GM04504 (cell line): Measurements from ENCODE around the gene NUCB1.
"Not testable (repeated sequence)": the region's sequence is repeated elsewhere in the genome, so short reads cannot be mapped to it uniquely, and the experiment has no call there.

Experiments
- DNase-seq: peaks from one replicate; pipeline ENCODE4 v3.0.0-alpha.2; 2012; ENCODE audit warnings: low read depth

The NUCB1 gene

DNA sequence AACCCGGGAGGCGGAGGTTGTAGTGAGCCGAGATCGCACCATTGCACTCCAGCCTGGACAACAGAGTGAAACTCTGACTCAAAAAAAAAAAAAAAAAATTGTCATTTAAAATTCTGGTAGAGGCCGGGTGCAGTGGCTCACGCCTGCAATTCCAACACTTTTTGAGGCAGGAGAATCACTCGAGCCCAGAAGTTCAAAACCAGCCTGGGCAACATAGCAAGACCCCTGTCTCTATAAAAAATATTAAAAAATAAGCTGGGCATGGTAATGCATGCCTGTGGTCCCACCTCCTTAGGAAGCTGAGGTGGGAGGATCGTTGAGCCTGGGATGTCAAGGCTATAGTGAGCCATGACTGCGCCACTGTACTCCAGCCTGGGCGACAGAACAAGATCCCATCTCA lies 6.2 kb downstream of the NUCB1 start:
- no peak for DNase-seq

GRCh38 chr19:48907671-48908070 lies 7.6 kb downstream of the NUCB1 start:
- no peak for DNase-seq

DNA sequence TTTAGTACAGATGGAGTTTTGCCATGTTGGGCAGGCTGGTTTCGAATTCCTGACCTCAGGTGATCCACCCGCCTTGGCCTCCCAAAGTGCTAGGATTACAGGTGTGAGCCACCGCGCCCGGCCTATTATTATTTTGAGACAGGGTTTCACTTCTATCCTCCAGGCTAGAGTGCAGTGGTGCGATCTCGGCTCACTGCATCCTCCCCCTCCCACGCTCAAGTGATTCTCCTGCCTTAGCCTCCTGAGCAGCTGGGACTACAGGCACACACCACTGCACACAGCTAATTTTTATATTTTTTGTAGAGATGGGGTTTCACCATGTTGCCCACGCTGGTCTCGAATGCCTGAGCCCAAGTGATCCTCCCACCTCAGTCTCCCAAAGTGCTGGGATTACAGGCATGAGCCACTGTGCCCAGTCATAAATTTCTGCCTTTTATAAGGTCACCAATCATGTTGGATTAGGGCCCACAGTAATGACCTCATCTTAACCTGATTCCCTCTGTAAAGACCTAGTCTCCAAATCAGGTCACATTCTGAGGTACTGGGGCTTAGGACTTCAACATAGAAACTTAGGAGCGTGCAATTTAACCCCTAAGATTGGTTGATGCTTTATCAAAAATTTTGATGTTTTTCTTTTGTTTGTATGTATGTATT lies 9.4 kb downstream of the NUCB1 start:
- DNase-seq: not testable (repeated sequence)

DNA sequence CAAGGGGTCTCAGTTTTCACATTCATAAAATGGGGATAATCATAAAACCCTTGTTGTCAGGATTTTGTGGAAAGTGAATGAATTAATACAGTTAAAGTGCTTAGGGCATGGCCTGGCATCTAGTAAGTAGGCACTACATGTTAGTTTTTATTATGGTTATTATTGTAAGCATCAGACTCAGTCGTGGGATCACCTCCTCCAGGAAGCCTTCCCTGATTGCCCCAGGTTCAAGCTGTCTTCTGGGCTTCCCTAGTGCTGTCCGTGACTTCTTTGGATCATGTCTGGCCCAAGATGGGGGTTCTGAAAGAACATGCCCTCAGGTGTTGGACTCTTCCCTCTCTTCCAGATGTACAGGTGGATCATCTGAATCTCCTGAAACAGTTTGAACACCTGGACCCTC lies 10.7 kb downstream of the NUCB1 start:
- DNase-seq: no peak

GRCh38 chr19:48913114-48913889 lies 13.2 kb downstream of the NUCB1 start:
- DNase-seq: no peak

DNA sequence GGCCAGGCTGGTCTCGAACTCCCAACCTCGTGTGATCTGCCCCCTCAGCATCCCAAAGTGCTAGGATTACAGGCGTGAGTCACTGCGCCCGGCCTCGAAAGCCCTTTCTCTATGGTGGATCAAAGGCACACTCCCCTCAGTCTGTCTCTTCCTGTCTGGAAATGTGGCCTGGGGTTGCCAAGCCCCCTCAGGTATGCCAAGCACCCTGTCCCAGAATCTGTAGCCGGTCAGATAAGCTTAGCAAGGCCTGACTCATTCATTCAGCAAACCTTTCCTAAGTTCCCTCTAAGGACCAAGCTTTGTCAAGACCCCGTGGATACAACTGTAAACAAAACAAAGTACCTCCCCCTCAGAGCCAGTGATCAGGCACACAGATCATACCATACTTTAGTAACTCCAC lies 14.1 kb downstream of the NUCB1 start:
- DNase-seq: no peak

GRCh38 chr19:48915757-48916156 lies 15.6 kb downstream of the NUCB1 start:
- DNase-seq: no peak

GRCh38 chr19:48918071-48918470 lies 18.0 kb downstream of the NUCB1 start:
- DNase-seq: no peak

DNA sequence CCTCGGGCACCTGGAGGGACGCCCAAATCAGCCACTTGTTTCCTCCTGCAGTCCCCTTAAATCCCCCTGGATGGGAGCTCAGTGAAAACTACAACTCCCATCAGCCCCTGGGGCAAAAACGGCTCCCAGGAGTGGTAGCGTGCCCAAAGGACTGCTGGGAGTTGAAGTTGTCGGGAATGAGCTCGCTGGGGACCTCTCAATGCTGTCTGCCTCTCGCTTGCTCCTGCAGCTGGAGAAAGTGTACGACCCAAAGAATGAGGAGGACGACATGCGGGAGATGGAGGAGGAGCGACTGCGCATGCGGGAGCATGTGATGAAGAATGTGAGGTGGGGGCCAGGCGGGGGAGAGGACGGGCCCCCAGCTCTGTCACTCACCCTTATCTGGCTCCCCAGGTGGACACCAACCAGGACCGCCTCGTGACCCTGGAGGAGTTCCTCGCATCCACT lies 18.7 kb downstream of the NUCB1 start:
- DNase-seq: no peak

DNA sequence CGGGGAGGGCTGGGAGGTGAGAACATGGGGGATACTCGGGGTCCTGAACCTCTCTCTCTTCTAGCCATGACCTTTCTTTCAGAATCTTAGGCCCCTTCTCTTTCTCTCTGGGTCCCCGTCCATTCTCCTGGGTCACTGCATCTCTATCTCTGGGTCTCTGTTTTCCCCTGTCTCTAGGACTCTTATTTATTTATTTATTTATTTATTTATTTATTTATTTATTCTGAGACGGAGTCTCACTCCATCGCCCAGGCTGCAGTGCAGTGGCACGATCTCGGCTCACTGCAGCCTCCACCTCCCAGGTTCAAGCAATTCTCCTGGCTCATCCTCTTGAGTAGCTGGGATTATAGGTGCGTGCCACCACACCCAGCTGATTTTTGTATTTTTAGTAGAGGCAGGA lies 19.2 kb downstream of the NUCB1 start:
- not testable (repeated sequence) for DNase-seq

- DNase-seq: no peak
Measured at GRCh38 chr19:48920949-48921348, 20.8 kb downstream of the NUCB1 start.

GRCh38 chr19:48921721-48922500 lies 21.8 kb downstream of the NUCB1 start:
- DNase-seq: no peak

- no peak for DNase-seq
Measured at GRCh38 chr19:48922548-48923490, 22.7 kb downstream of the NUCB1 start.

DNA sequence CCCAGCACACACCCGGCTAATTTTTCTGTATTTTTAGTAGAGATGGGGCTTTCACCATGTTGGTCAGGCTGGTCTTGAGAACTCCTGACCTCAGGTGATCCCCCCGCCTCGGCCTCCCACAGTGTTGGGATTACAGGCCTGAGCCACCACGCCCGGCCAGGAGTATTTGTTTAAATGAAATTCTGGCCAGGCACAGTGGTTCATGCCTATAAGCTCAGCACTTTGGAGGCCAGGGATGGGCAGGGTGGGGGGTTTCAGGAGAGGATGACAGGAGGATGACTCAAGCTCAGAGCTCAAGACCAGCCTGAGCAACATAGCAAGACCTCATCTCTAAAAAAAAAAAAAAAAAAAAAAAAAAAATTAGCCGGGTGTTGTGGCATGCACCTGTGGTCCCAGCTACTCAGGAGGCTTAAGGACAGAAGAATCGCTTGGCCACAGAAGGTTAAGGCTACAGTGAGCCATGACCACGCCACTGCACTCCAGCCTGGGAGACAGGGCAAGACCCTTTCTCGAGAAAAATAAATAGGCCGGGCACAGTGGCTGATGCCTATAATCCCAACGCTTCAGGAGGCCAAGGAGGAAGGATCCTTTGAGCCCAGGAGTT lies 25.2 kb downstream of the NUCB1 start:
- DNase-seq: peak; percentile 74

GRCh38 chr19:48925890-48926289 lies 25.8 kb downstream of the NUCB1 start:
- DNase-seq: not testable (repeated sequence)

DNA sequence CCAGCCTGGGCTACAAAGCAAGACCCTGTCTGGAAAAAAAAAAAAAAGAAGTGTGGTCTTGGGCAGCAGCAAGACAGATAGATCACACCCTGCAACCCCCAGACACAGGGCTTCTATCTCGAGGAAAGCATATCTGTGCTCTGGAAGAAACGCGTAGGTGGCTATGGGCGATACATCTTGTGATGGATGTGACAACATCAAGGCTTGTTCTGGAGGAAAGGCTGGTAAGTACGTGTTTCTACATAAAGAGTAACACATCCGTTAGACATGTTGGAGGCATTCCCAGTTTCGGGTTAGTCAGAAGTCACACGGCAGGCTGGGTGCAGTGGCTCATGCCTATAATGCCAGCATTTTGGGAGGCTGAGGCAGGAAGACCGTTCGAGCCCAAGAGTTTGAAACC lies 26.8 kb downstream of the NUCB1 start:
- DNase-seq: peak; percentile 95

DNA sequence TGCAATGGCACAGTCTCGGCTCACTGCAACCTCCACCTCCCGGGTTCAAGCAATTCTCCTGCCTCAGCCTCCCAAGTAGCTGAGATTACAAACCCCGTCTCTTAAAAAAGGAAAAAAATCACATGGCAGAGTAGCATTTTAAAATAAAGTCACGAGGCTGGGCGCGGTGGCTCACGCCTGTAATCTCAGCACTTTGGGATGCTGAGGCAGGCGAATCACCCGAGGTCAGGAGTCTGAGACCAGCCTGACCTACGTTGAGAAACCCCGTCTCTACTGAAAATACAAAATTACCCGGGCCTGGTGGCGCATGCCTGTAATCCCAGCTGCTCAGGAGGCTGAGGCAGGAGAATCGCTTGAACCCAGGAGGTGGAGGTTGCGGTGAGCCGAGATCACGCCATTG lies 27.6 kb downstream of the NUCB1 start:
- not testable (repeated sequence) for DNase-seq

GRCh38 chr19:48928164-48929025 lies 28.3 kb downstream of the NUCB1 start:
- no peak for DNase-seq

- DNase-seq: no peak
Measured at GRCh38 chr19:48933382-48933932, 33.3 kb downstream of the NUCB1 start, which contains the start of gene DHDH. DHDH (plus strand) TSS chr19:48933699; CDS start chr19:48933722, 23 bp downstream.

GRCh38 chr19:48934837-48935236 lies 34.7 kb downstream of the NUCB1 start:
- no peak for DNase-seq
